GM19193 (cell line): ENCODE data around the gene NOL4L.

Source experiments
- POLR2A ChIP-seq: IDR thresholded peaks from 4 replicates; pipeline ENCODE4 v1.6.1; 2011; ENCODE audit not compliant: insufficient read depth, insufficient read length; ENCODE audit errors: extremely low read depth

The NOL4L gene

DNA sequence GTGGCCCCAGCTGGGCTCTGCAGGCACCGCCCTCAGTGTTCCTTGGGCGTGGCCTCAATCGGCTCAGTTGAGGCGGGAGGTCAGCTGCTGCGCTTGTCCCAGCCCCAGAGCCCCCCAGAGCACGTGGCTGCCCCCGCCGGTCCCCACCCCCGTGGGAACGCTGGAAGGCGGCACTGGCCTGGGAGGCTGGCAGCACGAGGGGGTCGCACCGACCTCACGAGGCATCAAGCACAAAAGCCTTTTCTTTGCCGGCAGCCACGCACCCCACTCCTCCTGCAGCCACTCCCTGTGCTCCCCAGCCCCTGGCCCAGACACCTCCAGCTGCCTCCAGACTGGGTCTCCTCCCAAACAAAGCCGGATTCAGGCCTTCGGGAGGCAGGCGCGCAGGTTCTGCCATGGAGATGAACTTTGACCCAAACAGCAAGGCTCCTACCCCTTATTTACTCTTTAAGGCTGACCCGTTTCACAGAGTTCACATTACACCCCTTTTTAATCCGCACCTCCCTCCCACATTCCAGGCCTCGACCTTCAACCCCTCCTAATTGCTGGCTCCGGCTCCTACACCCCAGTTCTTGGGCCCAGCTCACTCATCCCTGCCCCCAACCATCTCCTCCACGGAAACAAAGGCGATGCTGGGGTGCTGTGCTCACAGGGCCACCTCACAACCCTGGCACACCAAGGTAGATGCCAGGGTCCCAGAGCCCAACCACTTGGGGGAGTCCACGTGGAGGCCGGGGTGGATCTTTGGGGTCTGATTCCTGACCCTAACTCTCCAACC, 111.7 kb downstream of the NOL4L start:
- TF ChIP-seq POLR2A: no peak

DNA sequence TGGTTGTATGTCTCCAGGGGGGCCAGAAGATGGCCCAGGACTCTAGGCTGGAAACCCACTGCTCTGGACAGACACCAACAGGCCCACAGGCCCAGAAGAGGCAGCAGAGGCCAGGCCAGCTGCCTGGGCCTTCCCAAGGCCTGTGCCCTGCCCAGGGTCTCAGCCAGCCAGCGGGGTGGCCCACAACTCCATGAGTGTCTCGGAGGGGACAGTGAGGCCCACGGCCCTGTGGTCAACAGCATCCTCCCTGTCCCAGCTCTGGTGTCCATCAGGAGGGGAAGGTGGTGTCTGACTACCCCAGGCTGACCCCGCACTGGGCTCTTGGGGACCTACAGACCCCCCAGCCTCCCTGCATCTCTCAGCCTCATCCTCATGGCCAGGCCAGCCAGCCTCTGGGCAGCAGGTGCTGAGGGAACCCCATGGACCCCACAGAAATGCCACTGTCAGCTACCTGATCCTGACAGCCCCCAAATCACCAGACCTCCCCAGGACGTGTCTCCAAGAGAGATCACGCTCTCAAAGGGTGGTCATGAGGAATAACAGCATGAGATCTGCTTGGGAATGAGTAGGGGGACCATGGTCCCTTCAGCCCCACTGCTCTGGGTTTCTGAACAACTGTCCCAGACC, 112.4 kb downstream of the NOL4L start:
- no peak for TF ChIP-seq POLR2A

DNA sequence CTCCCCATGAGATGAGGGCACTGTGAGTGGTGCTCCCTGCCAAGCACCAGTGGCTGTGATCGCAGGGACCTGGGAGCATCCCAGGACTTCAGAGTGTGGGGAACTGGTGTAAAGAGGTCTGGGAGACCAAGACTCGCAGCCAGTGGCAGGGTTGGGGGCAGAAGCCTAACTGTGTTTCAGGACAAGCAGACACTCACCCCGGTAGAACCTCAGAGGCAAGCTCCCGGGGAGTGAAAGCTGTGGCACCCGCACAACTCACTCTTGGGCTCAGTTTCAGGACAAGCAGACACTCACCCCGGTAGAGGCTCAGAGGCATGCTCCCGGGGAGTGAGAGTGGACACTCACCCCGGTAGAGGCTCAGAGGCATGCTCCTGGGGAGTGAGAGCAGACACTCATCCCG, 114.2 kb downstream of the NOL4L start:
- no peak for TF ChIP-seq POLR2A

DNA sequence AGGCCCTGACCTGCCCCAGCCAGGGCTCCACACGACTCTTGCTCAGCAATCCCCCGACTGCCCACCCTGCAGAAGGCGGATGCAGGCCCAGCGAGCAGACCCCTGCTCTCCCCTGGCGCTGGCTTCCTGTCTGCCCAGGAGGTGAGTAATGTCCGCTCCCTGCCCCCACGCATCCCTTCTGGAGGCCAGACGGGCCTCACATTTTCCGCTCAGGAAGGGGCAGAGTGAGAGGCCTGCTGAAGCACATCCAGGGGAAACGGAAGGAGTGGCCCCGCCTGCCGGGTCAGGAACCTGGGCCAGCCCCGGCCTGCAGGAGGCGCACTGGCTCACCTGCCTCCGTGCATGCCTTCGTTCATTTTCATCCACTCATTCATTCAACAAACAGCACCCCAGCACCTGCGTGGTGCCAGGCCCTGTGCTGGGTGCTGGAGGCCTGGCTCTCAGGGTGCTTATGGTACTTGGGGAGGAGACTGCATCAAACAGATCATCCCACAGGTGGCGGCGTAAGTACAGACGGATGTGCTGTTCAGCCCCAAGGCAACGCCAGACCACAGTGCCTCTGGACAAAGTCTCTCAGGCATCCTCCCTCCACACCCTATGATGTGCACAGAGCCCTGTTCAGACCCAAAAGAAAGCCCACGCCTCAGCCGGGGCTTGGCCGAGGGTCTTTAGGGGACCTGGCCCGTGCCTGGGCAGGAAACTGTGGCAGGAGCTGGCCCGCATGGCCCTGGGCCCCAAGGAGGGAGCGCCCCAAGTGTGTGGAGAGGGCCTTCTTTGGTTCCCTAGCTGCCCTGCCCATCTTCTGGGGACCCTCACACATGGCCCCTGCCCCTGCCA, 114.9 kb downstream of the NOL4L start:
- no peak for TF ChIP-seq POLR2A

DNA sequence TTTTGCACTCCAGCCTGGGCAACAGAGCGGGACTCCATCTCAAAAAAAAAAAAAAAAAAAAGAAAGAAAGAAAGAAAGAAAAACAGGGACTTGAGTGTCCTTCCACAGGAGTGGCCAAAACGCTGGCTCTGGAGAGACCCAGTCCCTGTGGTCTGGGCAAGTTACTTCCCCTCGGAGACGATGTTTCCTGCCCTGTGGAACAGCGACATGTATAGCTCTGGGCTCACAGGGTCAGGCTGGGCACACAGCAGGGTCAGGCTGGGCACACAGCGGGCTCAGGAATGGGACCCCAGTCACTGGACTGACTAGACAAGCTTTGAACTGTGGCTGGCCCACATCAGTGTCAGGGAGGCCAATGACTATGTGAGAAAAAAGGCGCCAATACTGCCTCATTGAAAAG, 116.3 kb downstream of the NOL4L start:
- no peak for TF ChIP-seq POLR2A

DNA sequence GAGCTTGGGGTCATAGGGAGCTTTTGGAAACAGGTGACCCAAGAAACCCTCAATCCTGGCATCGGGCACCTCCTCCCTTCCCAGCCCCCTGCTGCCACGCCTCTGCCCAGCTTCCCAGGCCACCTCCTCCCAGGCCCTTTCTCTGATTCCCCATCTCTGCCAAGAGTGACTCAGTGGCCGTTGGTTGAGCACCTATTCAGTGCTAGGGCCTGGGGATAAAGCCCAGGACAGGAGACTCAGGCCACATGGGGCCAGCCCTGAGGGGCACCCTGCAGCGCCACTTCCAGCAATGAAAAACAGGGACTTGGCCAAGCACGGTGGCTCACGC, 116.9 kb downstream of the NOL4L start:
- TF ChIP-seq POLR2A: no peak

DNA sequence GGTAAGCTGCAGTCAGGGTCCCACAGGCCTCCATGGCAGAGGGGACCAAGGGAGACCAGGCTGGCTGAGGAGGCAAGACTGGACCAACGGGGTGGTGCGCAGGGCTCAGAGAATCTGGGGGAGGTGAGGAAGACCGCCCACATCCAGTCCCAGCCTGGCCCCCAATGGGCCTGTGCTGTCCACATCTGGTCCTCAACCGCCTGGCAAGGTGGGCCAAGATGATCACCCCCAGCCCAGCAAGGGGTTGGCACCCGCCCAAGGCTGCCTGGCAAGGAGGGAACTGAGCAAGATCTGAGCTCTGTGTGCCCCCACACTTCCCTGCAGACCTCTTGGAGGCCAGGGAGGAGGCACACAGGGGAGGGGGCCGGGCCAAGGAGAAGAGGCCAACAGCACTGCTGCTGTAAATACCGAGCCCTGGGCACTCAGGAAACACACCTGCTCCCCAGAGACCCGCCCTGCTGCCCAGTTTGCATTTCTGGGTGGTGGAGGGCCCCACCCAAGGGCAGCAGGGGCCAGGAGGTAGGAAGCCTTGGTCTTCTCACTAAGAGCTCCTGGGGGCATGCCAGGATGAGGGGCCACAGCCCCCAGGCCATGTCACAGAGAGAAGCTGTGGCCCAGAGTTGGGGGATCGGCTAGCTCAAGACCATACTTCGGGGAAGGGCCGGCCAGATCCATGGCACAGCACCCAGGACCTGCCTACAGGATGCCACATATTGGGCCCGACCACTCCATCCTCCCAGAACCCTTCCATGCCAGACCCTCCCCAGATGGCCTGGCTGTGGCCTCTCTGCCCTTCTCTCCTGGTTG, 117.4 kb downstream of the NOL4L start:
- no peak for TF ChIP-seq POLR2A

DNA sequence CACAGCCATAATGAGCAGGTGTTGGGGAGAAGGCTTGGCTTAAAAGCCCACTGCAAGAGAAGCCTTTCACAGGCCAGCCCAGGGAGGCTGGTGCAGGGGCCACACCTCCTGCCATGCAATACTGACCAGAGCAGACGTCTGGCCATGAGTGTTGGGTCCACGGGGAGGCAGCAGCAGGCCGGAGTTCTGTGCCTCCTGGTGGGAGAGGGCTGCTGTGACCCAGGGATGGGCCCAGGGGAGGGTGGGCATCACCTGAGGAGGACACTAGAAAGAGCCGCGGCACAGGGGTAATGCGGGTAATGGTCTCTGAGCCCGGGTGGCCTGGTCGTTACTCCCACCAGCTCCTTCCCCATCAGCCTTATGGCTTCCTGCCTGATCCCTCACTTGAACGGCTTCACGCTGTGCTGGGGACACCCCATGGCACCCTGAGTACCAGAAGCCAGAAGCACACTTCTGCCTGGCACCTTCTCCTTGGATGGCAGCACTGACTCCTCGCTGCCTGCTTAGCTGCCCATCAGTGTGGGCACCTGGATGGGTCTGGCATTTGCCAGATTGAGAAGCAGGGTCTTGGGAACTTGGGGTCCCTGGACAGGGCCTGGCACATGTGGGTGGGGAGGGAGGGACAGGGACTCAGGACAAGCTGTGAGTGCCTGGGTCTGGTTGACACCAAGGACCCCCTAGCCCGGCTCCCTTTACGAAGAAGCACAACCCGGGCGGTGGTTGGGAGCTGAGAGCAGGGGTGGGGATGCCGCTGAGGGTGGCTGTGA, 118.2 kb downstream of the NOL4L start:
- TF ChIP-seq POLR2A: no peak

DNA sequence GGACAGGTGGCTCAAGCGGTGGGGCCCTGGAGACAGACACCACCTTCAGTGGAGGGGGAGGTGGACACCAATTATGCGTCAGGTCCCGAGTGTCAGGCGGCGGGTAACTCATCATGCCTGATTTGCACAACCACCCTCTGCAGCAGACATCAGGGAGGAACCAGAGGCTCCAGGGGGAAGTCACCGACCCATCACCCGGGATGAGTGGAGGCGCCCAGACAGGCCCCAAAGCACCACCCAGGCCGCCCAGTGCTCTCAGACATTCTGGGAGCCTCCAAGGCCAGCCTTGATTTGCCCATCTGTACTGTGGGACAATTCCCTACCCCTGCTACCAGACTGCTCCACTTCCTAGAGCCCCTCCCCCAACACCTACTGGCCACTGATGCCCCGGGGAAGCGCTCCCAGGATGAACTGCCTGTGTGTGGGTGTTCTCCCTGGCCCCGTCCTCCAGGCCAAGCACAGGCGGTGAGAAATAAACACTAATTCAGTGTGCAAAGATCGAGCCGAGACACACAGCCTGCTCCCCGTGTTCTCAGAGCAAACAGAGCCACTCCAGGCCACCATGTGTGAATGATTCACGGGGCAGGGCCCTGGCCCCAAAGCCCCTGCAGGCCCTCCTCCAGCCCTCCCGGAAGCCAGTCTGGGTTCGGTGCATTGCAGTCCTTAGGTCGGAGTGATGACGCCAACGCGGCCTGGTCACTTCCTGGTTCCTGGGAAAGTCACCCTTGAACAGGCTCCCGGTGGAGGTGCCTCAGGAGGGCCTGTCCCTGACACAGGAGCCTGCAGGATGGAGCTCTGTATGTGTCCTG, 119.8 kb downstream of the NOL4L start:
- no peak for TF ChIP-seq POLR2A

DNA sequence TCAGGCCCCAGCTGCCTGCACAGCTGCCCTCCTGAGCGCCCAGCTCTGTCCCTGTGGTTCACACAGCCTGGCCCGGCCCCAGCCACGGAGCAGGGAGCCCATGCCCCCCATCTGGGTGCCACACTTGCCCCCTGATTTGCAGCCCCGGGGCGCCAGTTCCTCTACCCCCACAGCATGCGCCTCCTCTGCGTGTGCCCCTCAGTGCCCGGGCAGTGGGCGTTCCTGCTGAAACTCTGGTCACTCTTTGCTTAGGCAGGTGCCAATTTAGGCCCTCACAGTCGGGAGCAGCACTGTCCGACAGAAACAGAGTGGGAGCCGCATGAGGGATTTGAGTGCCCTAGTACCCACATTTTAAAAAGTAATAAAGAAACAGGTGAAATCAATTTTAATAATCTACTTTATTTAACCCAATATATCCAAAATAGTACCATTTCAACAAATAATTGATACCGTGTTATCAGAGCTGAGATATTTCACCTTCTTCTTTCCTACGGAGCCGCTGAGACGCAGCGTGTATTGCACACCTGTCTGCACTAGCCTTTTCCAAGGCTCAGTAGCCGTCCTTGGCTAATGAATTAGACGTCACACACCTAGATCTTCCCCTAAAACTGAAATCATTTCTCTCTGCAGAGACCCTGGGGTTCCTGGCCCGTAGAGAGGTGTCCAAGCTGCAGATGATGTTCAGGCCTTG, 120.6 kb downstream of the NOL4L start:
- TF ChIP-seq POLR2A: no peak

DNA sequence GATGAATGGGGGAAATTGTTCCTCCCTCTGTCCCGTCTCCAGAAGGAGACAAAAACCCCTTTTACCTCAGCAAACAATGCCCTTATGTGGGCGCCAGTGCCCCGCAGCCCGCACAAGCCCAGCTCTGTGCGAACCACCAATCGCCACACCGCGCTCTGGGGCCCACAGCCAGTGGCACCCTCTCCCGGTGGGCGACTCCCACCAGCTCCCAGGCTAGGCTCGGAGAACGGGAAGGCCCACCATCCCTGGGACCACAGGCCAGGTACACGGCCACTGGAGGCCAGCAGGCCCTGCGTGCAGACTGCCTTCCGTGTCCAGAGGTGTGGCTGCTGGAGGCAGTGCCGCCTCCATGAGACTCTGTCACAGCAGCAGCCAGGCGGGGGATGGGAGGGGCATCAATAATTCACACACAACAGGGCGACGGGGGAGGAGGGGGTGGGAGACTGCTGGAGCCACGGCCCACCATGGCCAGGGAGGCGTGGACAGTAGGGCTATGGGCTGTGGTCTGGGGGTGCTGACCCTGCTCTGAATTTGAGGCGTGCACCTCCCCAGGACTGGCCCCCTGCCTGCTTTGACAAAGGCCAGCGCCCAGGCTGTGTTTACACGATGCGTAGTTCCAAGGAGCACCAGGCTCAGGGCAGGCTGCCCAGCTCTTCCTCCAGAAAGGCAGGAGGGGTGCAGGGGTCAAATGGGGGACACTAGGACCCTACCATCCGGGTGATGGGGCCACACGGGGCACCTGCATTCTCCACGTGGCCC, 121.3 kb downstream of the NOL4L start:
- TF ChIP-seq POLR2A: no peak
